OCI-LY7 (cell line): ENCODE measurements around the gene COL6A3. TPM values are rescaled to one million over a fixed set of nuclear protein-coding genes. Genes with fewer than 3 reads are reported as not detected.

Experiments used
- BruUV-seq: library from RNA; stranded (reverse); fragments of 400-500 nt; replicated peaks from 2 replicates; lab custom pipeline; 2021; lab: Mats Ljungman, UMichigan
- CTCF ChIA-PET: fragments of 300-600 bp; sonication (Branson Sonifier 250); formaldehyde crosslinking; loops from one replicate; lab custom pipeline; 2022; ENCODE audit warnings: antibody characterized with exemption; ENCODE audit not compliant: unreplicated experiment; lab: Charles Lee
- POLR2A ChIA-PET: fragments of 300-600 bp; sonication (Branson Sonifier 250); formaldehyde crosslinking; loops from one replicate; lab custom pipeline; 2022; ENCODE audit warnings: antibody characterized with exemption; lab: Charles Lee
- DNase-seq: peaks from one replicate; pipeline ENCODE4 v3.0.0-alpha.2; 2015; ENCODE audit warnings: low spot score
- H2AFZ ChIP-seq: fragments of 200-600 bp; sonication (generic), shearing (Covaris generic); 2 replicates; pipeline ENCODE4 v1.6.1; 2014; ENCODE audit warnings: mild to moderate bottlenecking, antibody characterized with exemption, low read length, moderate library complexity
- H3K27ac ChIP-seq: fragments of 200-600 bp; sonication (generic); 2 replicates; pipeline ENCODE4 v1.5.1; 2014; ENCODE audit warnings: mixed run types, low read depth, mild to moderate bottlenecking, moderate library complexity, low read length, inconsistent platforms; ENCODE audit not compliant: poor library complexity, severe bottlenecking
- H3K36me3 ChIP-seq: fragments of 200-600 bp; sonication (generic); 2 replicates; pipeline ENCODE4 v1.6.1; 2014; ENCODE audit warnings: mild to moderate bottlenecking, antibody characterized with exemption, low read length, moderate library complexity, mixed read lengths; ENCODE audit not compliant: insufficient read depth
- H3K4me1 ChIP-seq: fragments of 200-600 bp; sonication (generic); 2 replicates; pipeline ENCODE4 v1.5.1; 2014; ENCODE audit warnings: mild to moderate bottlenecking, low read length; ENCODE audit not compliant: insufficient read depth, poor library complexity, severe bottlenecking
- H3K4me2 ChIP-seq: fragments of 200-600 bp; sonication (generic); 2 replicates; pipeline ENCODE4 v1.6.1; 2014; ENCODE audit warnings: mild to moderate bottlenecking, low read length
- H3K4me3 ChIP-seq: fragments of 200-600 bp; sonication (generic); 2 replicates; pipeline ENCODE4 v1.5.1; 2014; ENCODE audit warnings: mild to moderate bottlenecking, low read depth, low read length; ENCODE audit not compliant: poor library complexity, severe bottlenecking
- H3K79me2 ChIP-seq: fragments of 200-600 bp; sonication (generic); 2 replicates; pipeline ENCODE4 v1.6.1; 2016; ENCODE audit warnings: low read depth, mild to moderate bottlenecking, low read length, moderate library complexity, mixed read lengths; ENCODE audit not compliant: insufficient read depth
- H3K9me2 ChIP-seq: fragments of 200-600 bp; sonication (generic); 2 replicates; pipeline ENCODE4 v1.6.1; 2016; ENCODE audit warnings: mild to moderate bottlenecking, low read length, mixed read lengths; ENCODE audit not compliant: insufficient read depth
- H3K9me3 ChIP-seq: fragments of 200-600 bp; sonication (generic); 2 replicates; pipeline ENCODE4 v1.6.1; 2014; ENCODE audit warnings: mild to moderate bottlenecking, mixed run types, low read length, mixed read lengths
- H4K20me1 ChIP-seq: fragments of 200-600 bp; sonication (generic); 2 replicates; pipeline ENCODE4 v1.6.1; 2014; ENCODE audit warnings: mild to moderate bottlenecking, antibody characterized with exemption, low read length, moderate library complexity, mixed read lengths; ENCODE audit not compliant: insufficient read depth
- CTCF ChIP-seq: fragments of 200-600 bp; sonication (generic); conservative IDR thresholded peaks from 2 replicates; pipeline ENCODE4 v1.5.1; 2014; ENCODE audit warnings: mild to moderate bottlenecking, antibody characterized with exemption, low read length, moderate library complexity, mixed read lengths
- EZH2phosphoT487 ChIP-seq: fragments of 200-600 bp; sonication (generic); IDR thresholded peaks from 2 replicates; pipeline ENCODE4 v1.6.1; 2018; ENCODE audit warnings: low read depth, borderline replicate concordance, mild to moderate bottlenecking, mixed run types, antibody characterized with exemption, low read length, moderate library complexity, mixed read lengths
- intact Hi-C: fragments of 100-400 bp; cut with micrococcal nuclease; formaldehyde crosslinking; loops from one replicate; pipeline ENCODE4 v1.10.0; 2022; ENCODE audit not compliant: unreplicated experiment
- total RNA-seq, 2 experiments: library from RNA; depleted of rRNA in 1 of 2; stranded (reverse); fragments of >200 nt in 1 of 2; shearing (Covaris generic) in 1 of 2; gene quantifications; 2 replicates each; pipeline ENCODE4 v1.2.3, GENCODE V29; 2014 to 2022

COL6A3 gene
- total RNA-seq, 2 experiments from 2014 or later = not detected

GRCh38 chr2:237296756-237297155 is 117.2 kb downstream of the COL6A3 start:
- Histone ChIP-seq H3K36me3 (no peaks in the 10 kb centered on the region), H4K20me1 (no peaks in the 10 kb centered on the region), H3K79me2 (no peaks in the 10 kb centered on the region), H3K9me3 (no peaks in the 10 kb centered on the region), H3K4me3 (no peak overlapping the region), H3K9me2 (no peaks in the 10 kb centered on the region), H3K4me2 (no peak overlapping the region), H3K27ac (no peak overlapping the region), H3K4me1 (no peaks in the 10 kb centered on the region), H2AFZ (no peak overlapping the region)
- TF ChIP-seq EZH2phosphoT487 (no peak), CTCF (no peak)
- POLR2A ChIA-PET = no interaction called here
- BruUV-seq = no TSS peak
- intact Hi-C loops = no loop called here
- CTCF ChIA-PET = no interaction called here
- DNase-seq = no peak

DNA sequence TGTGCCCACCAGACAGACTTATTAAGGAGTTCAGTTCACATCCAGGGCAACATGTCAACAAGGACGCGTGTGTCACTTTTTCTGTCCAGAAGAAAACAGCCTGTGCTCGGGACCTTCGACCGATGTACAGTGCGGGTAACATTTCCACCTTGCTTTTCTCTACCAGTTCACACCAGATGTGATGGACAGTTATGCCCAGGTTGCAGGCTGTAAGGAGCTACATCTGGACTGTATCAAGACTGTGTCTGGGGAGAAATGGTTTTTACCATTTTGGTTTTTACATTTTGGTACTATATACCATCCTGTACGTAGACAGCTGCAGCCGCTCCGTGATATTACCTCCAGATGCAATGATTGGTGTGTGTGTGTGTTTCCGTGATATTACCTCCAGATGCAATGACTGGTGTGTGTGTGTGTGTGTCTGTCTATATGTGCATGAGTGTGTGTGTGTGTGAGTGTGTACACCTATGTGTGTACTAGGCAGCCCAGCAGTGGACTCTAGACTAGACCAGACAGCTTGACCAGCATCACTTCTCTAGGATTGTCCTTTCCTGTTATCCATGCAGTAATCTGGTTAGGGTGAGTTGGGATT is 118.0 kb downstream of the COL6A3 start:
- no peaks in the 10 kb centered on the region for H4K20me1 ChIP-seq
- no peak overlapping the region for H2AFZ ChIP-seq
- no peak overlapping the region for H3K4me2 ChIP-seq
- intact Hi-C loops = no loop called here
- no peak overlapping the region for H3K4me3 ChIP-seq
- TF ChIP-seq EZH2phosphoT487 (no peak), CTCF (no peak)
- no peaks in the 10 kb centered on the region for H3K4me1 ChIP-seq
- no peaks in the 10 kb centered on the region for H3K9me2 ChIP-seq
- BruUV-seq = no TSS peak
- H3K9me3 ChIP-seq = no peaks in the 10 kb centered on the region
- H3K27ac ChIP-seq = no peak overlapping the region
- ChIA-PET CTCF (no interaction called here), POLR2A (no interaction called here)
- H3K36me3 ChIP-seq = no peaks in the 10 kb centered on the region
- DNase-seq = no peak
- H3K79me2 ChIP-seq = no peaks in the 10 kb centered on the region

DNA sequence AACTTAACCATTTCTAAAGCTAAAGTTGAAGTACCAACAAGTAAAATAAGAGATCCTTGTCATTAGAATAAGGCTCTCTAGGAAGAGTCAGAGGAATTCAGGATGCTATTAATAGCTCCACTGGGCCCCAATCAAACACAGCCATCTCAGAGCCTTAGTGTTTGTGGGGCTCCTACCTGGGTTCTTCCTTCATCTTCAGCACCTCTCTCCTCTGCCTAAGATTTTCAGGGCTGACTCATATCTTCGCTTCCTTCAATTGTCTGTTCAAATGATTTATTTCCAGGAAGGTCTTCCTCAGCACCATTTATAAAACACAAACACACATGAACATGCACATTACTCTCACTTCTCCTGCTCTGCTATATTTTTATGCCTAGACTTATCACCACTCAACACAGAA is 119.5 kb downstream of the COL6A3 start:
- intact Hi-C loops = no loop called here
- CTCF ChIA-PET = interaction anchor here (1.0 kb wide), 1 partner anchor 198 kb away, joined by 3 read pairs; no protein-coding TSS in a partner anchor
- no TSS peak for BruUV-seq

More for the DNA sequence above, 119.5 kb downstream of the COL6A3 start:
- POLR2A ChIA-PET = interaction anchor here (0.6 to 1.1 kb wide), 2 partner anchors 598 to 979 kb away, joined by 4 read pairs; no protein-coding TSS in a partner anchor
- Histone ChIP-seq H2AFZ (no peak overlapping the region), H3K4me3 (no peak overlapping the region), H3K36me3 (no peaks in the 10 kb centered on the region), H3K27ac (no peak overlapping the region), H3K9me3 (no peaks in the 10 kb centered on the region), H3K79me2 (no peaks in the 10 kb centered on the region), H3K9me2 (no peaks in the 10 kb centered on the region), H3K4me1 (no peaks in the 10 kb centered on the region), H4K20me1 (no peaks in the 10 kb centered on the region), H3K4me2 (no peak overlapping the region)
- no peak for TF ChIP-seq CTCF
- TF ChIP-seq EZH2phosphoT487 = no peak
- no peak for DNase-seq
